ENCODE results near the gene L1CAM. TPM values are rescaled to one million over a fixed set of nuclear protein-coding genes. Genes with fewer than 3 reads are reported as not detected.

The L1CAM gene, protein sequence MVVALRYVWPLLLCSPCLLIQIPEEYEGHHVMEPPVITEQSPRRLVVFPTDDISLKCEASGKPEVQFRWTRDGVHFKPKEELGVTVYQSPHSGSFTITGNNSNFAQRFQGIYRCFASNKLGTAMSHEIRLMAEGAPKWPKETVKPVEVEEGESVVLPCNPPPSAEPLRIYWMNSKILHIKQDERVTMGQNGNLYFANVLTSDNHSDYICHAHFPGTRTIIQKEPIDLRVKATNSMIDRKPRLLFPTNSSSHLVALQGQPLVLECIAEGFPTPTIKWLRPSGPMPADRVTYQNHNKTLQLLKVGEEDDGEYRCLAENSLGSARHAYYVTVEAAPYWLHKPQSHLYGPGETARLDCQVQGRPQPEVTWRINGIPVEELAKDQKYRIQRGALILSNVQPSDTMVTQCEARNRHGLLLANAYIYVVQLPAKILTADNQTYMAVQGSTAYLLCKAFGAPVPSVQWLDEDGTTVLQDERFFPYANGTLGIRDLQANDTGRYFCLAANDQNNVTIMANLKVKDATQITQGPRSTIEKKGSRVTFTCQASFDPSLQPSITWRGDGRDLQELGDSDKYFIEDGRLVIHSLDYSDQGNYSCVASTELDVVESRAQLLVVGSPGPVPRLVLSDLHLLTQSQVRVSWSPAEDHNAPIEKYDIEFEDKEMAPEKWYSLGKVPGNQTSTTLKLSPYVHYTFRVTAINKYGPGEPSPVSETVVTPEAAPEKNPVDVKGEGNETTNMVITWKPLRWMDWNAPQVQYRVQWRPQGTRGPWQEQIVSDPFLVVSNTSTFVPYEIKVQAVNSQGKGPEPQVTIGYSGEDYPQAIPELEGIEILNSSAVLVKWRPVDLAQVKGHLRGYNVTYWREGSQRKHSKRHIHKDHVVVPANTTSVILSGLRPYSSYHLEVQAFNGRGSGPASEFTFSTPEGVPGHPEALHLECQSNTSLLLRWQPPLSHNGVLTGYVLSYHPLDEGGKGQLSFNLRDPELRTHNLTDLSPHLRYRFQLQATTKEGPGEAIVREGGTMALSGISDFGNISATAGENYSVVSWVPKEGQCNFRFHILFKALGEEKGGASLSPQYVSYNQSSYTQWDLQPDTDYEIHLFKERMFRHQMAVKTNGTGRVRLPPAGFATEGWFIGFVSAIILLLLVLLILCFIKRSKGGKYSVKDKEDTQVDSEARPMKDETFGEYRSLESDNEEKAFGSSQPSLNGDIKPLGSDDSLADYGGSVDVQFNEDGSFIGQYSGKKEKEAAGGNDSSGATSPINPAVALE
- total RNA-seq (2021; fragmentation: NEBNext Ultra II Directional; extraction: Animal tissue kit (Norgen Biotek cat#: 25700)), result 10 to 100 TPM; 13.1 to 89.2 (median 14.4) TPM
- long read RNA-seq, full-length matches to known transcripts, result 2 of 12 reads
- long read RNA-seq, partial matches to known transcripts, result 10 of 12 reads
- long read RNA-seq, other reads (novel, unspliced or antisense), result 0 of 12 reads

DNA sequence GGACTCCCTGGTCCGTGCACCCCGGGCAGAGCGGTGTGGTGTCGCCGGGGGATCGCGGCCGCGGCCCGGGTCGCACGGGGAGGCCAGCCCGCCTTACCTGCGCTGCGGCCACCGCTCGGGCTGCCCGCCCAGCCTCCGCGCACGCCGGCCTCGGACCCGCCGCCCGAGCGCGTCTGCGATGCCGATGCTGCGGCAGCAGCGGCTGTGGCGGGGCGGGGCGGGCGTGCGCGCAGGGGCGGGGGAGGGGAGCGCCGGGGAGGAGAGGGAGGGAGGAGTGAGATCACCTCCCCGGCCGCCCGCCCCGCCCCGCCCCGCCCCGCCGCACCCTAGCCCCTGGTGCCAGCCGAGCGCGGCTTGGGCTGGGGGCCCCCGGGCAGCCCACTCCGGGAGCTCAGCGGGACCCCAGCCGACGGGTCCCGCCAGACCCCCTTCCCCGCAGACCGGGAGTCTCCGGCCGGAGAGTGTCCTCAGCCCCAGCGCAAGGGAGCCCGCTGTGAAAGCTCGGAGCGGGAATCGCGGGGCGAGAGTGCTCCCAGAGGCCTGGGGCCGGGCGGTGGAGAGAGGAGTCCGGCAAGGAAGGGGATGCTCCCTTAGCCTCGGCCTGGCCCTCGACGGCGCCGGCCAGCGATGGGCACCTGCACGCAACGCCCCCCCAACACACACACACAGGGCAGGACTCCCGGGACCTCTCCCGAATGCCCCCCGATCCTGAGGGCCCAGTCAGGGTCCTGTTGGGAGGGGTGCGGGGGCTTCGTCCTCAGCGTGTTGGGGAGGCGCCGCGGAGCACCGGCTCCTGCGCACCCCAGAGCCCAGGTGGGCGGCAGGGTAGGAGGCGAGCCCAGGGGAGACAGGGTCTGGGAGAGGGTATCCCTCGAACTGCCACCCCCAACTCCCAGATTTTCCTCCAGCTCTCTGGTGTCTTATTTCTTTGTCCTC is at the start of gene L1CAM:
Gene L1CAM (minus strand): TSS at position 206 of the 936 bp plus-strand sequence. CDS start 10,337 bp downstream, outside the sequence.
- Mint-ChIP-seq H3K9me3 (no peaks in the 10 kb centered on the region), H3K4me1 (ENCODE audit: low read depth) (peaks cover 14% of the 10 kb centered on the region), H3K27me3 (ENCODE audit: insufficient read depth) (peaks cover 10% of the 10 kb centered on the region), H3K27ac (no peak within 1 kb of the TSS), H3K36me3 (ENCODE audit: low read depth) (no peaks in the 10 kb centered on the region), H3K4me3 (peak within 1 kb of the TSS; percentile 60)
- DNase-seq, result no peak
- TF ChIP-seq, protein P1, sequence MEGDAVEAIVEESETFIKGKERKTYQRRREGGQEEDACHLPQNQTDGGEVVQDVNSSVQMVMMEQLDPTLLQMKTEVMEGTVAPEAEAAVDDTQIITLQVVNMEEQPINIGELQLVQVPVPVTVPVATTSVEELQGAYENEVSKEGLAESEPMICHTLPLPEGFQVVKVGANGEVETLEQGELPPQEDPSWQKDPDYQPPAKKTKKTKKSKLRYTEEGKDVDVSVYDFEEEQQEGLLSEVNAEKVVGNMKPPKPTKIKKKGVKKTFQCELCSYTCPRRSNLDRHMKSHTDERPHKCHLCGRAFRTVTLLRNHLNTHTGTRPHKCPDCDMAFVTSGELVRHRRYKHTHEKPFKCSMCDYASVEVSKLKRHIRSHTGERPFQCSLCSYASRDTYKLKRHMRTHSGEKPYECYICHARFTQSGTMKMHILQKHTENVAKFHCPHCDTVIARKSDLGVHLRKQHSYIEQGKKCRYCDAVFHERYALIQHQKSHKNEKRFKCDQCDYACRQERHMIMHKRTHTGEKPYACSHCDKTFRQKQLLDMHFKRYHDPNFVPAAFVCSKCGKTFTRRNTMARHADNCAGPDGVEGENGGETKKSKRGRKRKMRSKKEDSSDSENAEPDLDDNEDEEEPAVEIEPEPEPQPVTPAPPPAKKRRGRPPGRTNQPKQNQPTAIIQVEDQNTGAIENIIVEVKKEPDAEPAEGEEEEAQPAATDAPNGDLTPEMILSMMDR (IDR thresholded peaks at IDR 0.05), result no peak

DNA sequence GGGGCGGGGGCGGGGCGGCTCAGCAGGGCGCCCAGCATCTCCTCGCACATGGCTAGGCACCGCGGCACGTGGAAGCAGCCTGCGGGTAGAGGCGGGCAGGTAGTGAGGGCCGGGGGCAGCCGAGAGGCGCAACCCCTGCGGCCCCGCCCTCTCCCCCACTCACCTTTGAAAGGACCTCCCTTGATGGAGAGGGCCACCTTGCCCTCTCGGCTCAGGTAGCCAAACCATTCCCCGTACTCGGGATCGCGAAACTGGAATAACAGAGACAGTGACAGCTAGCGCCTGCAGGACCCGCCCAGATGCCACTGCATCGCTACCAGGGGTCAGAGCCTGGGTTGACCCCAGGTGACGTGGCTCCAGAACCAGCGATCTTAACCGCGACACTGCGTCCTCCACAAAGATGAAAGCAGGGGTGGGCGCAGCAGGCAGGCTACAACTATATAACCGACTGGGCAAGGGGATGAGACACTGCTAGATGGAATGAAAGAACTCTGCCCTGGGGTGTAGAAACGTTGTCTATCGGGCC is 49.4 kb upstream of the L1CAM start:
- no peak for DNase-seq
- Mint-ChIP-seq H3K4me3 (peak overlapping the region; percentile 62; the same call in 1 of the 2 replicates), H3K36me3 (ENCODE audit: low read depth) (peaks cover 5% of the 10 kb centered on the region; the same call in 1 of the 2 replicates), H3K27me3 (ENCODE audit: insufficient read depth) (peaks cover 2% of the 10 kb centered on the region), H3K27ac (no peak overlapping the region), H3K9me3 (no peaks in the 10 kb centered on the region), H3K4me1 (ENCODE audit: low read depth) (no peaks in the 10 kb centered on the region)
- TF ChIP-seq, protein P1 (IDR thresholded peaks at IDR 0.05), result no peak

DNA sequence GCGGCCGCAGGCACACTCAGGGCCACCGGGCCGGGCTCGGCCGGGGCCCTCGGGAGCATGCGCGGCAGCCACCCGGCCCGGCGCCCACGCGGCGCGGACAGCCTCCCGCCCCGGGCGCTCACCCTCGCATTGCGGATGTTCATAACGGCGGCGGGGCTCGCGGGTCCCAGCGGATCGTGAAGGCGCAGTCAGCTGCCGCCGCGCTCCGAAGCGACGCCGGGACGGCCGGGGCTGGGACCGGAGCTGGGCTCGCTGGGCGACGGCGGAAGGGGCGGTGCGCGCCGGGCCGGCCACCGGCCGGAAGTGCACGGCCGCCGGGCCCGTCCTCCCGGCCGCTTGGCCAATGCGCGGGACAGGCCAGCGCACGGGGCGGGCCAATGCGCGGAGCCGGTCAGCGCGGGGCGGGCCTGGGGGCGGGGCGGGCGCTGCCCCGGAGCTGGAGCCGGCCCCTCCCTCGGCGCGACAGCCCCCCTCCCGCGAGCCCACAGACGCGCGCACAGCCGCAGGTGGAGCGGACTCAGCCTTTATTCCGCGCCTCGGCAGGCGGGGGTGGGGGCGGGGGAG is 48.9 kb upstream of the L1CAM start, which contains the start of gene NAA10:
Gene NAA10 (minus strand): TSS at position 276 of the 564 bp plus-strand sequence. CDS start 133 bp downstream, at position 143.
- Mint-ChIP-seq H3K36me3 (ENCODE audit: low read depth) (peaks cover 5% of the 10 kb centered on the region; the same call in 1 of the 2 replicates), H3K9me3 (no peaks in the 10 kb centered on the region), H3K27me3 (ENCODE audit: insufficient read depth) (peaks cover 2% of the 10 kb centered on the region), H3K4me1 (ENCODE audit: low read depth) (no peaks in the 10 kb centered on the region), H3K4me3 (peak within 1 kb of the TSS; percentile 93), H3K27ac (peak within 1 kb of the TSS; percentile 84)
- DNase-seq, result peak; percentile 27
- TF ChIP-seq, protein P1 (IDR thresholded peaks at IDR 0.05), result no peak

DNA sequence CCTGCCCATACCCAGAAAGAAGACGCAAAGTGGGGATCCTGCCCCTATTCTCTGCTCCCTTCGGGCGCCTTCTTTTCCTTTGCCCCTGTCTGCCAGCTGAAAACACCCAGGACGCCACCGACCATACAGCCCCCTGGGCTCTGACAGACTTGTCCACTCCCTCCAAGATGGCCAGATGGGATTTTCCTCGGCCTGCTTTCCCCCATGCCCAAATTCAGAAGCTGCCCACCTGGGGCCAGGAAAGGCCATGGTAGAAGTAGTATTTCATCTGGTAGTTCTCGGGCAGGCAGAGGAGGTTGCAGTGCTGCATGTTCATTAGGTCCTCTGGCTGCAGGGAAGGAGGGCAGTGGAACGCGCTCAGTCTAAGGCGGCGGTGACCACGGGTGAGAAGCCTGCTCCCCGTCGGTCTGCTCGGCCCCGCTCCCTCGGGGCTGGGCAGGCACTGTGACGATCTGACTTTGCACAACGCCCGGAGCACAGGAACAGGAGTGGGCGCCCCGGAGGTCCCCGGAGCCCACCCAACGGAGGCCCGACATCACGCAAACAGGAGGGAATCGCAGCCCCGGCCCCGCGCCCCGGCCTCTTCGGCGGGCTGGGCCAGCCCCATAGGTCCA is 48.3 kb upstream of the L1CAM start:
- H3K4me1 Mint-ChIP-seq (ENCODE audit: low read depth), result peaks cover 1% of the 10 kb centered on the region; the same call in 1 of the 2 replicates
- H3K27ac Mint-ChIP-seq, result peak overlapping the region; percentile 84
- DNase-seq, result no peak
- H3K9me3 Mint-ChIP-seq, result no peaks in the 10 kb centered on the region
- peak overlapping the region; percentile 93 for H3K4me3 Mint-ChIP-seq
- H3K36me3 Mint-ChIP-seq (ENCODE audit: low read depth), result peaks cover 5% of the 10 kb centered on the region; the same call in 1 of the 2 replicates
- TF ChIP-seq, protein P1 (IDR thresholded peaks at IDR 0.05), result no peak
- peaks cover 2% of the 10 kb centered on the region for H3K27me3 Mint-ChIP-seq (ENCODE audit: insufficient read depth)

All from HFFc6 (cell line).